CD4-positive, alpha-beta T cell (primary cell): Measurements from ENCODE around the gene PTPRD. TPM values are rescaled to one million over a fixed set of nuclear protein-coding genes. Genes with fewer than 3 reads are reported as not detected.

Experiments
- ATAC-seq: fragments of 200-7000 bp; cut with Tn5 transposase; one replicate; pipeline ENCODE4 v1.10.0; 2022; ENCODE audit warnings: mild to moderate bottlenecking; ENCODE audit not compliant: poor library complexity
- CTCF ChIA-PET: fragments of 350-600 bp; sonication (Branson Sonifier 250); formaldehyde crosslinking; loops from one replicate; lab custom pipeline; 2021; ENCODE audit warnings: antibody characterized with exemption, inconsistent platforms; lab: Charles Lee
- POLR2A ChIA-PET: fragments of 350-600 bp; sonication (Branson Sonifier 250); formaldehyde crosslinking; loops from one replicate; lab custom pipeline; 2021; ENCODE audit warnings: antibody characterized with exemption, inconsistent platforms; lab: Charles Lee
- DNase-seq, 14 experiments: peaks; one replicate each; pipeline ENCODE4 v3.0.0-alpha.2; 2013 to 2020; ENCODE audit warnings: mixed read lengths in 2 of 14
- H3K27ac ChIP-seq, 2 donors: one replicate each; pipeline versions ENCODE4 v1.5.1 to v1.7.0; 2013; ENCODE audit warnings: low read length in 2 of 2, low read depth in 1 of 2, mild to moderate bottlenecking in 1 of 2
- H3K27me3 ChIP-seq, 2 experiments: 1 replicate in 1 of 2; 2 replicates in 1 of 2; pipeline versions ENCODE4 v1.6.1 to v1.7.0; 2013; ENCODE audit warnings: low read length in 2 of 2, control low read depth in 1 of 2, mild to moderate bottlenecking in 1 of 2, moderate library complexity in 1 of 2; ENCODE audit not compliant: insufficient read depth in 2 of 2, control insufficient read depth in 1 of 2
- H3K36me3 ChIP-seq: one replicate; pipeline ENCODE4 v1.6.1; 2013; ENCODE audit warnings: low read length, control low read depth; ENCODE audit not compliant: insufficient read depth
- H3K4me1 ChIP-seq: one replicate; pipeline ENCODE4 v1.6.1; 2013; ENCODE audit warnings: low read length, control low read depth; ENCODE audit not compliant: insufficient read depth
- H3K4me3 ChIP-seq: one replicate; pipeline ENCODE4 v1.5.1; 2013; ENCODE audit warnings: mild to moderate bottlenecking, low read length, moderate library complexity
- H3K9me3 ChIP-seq, 2 experiments: 1 replicate in 1 of 2; 2 replicates in 1 of 2; pipeline versions ENCODE4 v1.6.1 to v1.7.0; 2013; ENCODE audit warnings: low read length in 2 of 2, mild to moderate bottlenecking in 2 of 2, control low read depth in 1 of 2, moderate library complexity in 1 of 2; ENCODE audit not compliant: control insufficient read depth in 1 of 2, insufficient read depth in 1 of 2
- H3K27ac Mint-ChIP-seq: one replicate; pipeline ENCODE4 v1.8.0; 2020; ENCODE audit warnings: mixed read lengths
- H3K27me3 Mint-ChIP-seq: one replicate; pipeline ENCODE4 v1.8.0; 2021; ENCODE audit warnings: mixed read lengths
- H3K36me3 Mint-ChIP-seq: one replicate; pipeline ENCODE4 v1.8.0; 2021; ENCODE audit warnings: low read depth, mixed read lengths
- H3K4me1 Mint-ChIP-seq: one replicate; pipeline ENCODE4 v1.8.0; 2021; ENCODE audit warnings: low read depth, mixed read lengths
- H3K4me3 Mint-ChIP-seq: one replicate; pipeline ENCODE4 v1.8.0; 2020; ENCODE audit warnings: mild to moderate bottlenecking, mixed read lengths
- H3K9me3 Mint-ChIP-seq: one replicate; pipeline ENCODE4 v1.8.0; 2020; ENCODE audit warnings: mixed read lengths
- intact Hi-C, 2 experiments: fragments of 100-400 bp; cut with DNase I in 1 of 2; cut with micrococcal nuclease in 1 of 2; formaldehyde crosslinking; loops; one replicate each; pipeline versions ENCODE4 v1.15.1 to v1.9.0; 2023 to 2025; cut with DNase I, micrococcal nuclease
- total RNA-seq, 174 experiments: library from RNA in 2 of 174; stranded (reverse) in 2 of 174; gene quantifications; one replicate each; pipeline ENCODE4 v1.2.3 and lab custom pipeline; 2021 to 2026
- TF ChIP-seq, protein P1 (sequence below): fragments of 200-600 bp; IDR thresholded peaks from one replicate; pipeline ENCODE4 v1.8.0; 2022; ENCODE audit warnings: antibody characterized with exemption, mild to moderate bottlenecking

PTPRD gene
- total RNA-seq, 2 experiments from 2014 or later = not detected

DNA sequence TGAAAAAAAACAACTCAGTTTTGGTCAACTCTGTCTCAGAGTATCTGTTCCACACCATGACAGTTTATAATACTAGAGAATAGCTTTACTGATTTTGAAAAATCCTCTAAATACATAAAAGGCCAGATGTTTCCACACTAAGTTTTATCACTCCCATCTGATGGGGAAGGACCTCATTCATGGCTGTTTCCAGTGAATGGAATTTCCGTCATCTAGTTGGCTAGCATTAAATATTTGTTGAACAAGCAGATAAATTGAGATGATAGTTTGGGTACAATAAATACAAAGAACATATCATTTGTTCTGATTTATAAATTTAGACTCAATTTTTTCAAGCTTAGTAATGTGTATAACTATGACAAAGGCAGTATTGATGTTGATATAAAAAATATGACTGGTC, 408.5 kb downstream of the PTPRD start:
- H3K36me3 Mint-ChIP-seq = no peaks in the 10 kb centered on the region
- Histone ChIP-seq H3K27me3 (no peaks in the 10 kb centered on the region), H3K9me3 (peaks cover 0 to 6% of the 10 kb centered on the region in 2 experiments), H3K36me3 (no peaks in the 10 kb centered on the region), H3K27ac (no peak overlapping the region), H3K4me1 (no peaks in the 10 kb centered on the region), H3K4me3 (no peak overlapping the region)
- CTCF ChIA-PET = no interaction called here
- intact Hi-C loops = no loop called here
- no peaks in the 10 kb centered on the region for H3K4me1 Mint-ChIP-seq
- no peaks in the 10 kb centered on the region for H3K9me3 Mint-ChIP-seq
- TF ChIP-seq, protein P1, sequence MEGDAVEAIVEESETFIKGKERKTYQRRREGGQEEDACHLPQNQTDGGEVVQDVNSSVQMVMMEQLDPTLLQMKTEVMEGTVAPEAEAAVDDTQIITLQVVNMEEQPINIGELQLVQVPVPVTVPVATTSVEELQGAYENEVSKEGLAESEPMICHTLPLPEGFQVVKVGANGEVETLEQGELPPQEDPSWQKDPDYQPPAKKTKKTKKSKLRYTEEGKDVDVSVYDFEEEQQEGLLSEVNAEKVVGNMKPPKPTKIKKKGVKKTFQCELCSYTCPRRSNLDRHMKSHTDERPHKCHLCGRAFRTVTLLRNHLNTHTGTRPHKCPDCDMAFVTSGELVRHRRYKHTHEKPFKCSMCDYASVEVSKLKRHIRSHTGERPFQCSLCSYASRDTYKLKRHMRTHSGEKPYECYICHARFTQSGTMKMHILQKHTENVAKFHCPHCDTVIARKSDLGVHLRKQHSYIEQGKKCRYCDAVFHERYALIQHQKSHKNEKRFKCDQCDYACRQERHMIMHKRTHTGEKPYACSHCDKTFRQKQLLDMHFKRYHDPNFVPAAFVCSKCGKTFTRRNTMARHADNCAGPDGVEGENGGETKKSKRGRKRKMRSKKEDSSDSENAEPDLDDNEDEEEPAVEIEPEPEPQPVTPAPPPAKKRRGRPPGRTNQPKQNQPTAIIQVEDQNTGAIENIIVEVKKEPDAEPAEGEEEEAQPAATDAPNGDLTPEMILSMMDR = no peak
- no peak for ATAC-seq
- no peaks in the 10 kb centered on the region for H3K27me3 Mint-ChIP-seq
- no peak overlapping the region for H3K27ac Mint-ChIP-seq
- DNase-seq = no peak
- POLR2A ChIA-PET = no interaction called here
- H3K4me3 Mint-ChIP-seq = no peak overlapping the region

- Mint-ChIP-seq H3K27ac (no peak overlapping the region), H3K36me3 (no peaks in the 10 kb centered on the region), H3K9me3 (peaks cover 6% of the 10 kb centered on the region), H3K4me3 (no peak overlapping the region), H3K27me3 (no peaks in the 10 kb centered on the region), H3K4me1 (no peaks in the 10 kb centered on the region)
- ChIA-PET POLR2A (no interaction called here), CTCF (no interaction called here)
- Histone ChIP-seq H3K27me3 (no peaks in the 10 kb centered on the region), H3K4me1 (no peaks in the 10 kb centered on the region), H3K36me3 (no peaks in the 10 kb centered on the region), H3K4me3 (no peak overlapping the region), H3K9me3 (peaks cover 0 to 15% of the 10 kb centered on the region in 2 experiments), H3K27ac (no peak overlapping the region)
- intact Hi-C loops = no loop called here
- TF ChIP-seq, protein P1 = no peak
- no peak for ATAC-seq
- no peak for DNase-seq
These were observed 439.2 kb downstream of the PTPRD start for GRCh38 chr9:10173561-10173960.

DNA sequence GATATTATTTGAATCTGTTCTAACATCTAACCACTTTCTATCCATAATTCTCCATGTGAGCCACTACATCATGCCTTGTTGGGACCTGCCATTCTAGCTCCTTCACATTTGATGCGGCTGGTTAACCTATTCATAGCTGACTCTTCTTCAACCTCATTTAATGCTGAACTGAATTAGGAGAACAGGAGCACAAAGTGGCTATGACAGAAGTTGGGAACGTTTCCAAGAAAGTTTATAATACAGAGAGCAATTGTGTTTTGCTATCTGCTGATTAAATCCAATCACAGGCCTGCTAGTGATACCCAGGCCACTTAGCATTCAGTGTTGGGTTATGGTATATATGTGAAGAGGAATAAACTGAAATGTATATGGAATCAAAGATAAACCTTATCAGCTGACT, 440.3 kb downstream of the PTPRD start:
- Histone ChIP-seq H3K4me3 (no peak overlapping the region), H3K27ac (no peak overlapping the region), H3K4me1 (no peaks in the 10 kb centered on the region), H3K36me3 (no peaks in the 10 kb centered on the region), H3K9me3 (peaks cover 0 to 15% of the 10 kb centered on the region in 2 experiments), H3K27me3 (no peaks in the 10 kb centered on the region)
- ATAC-seq (no peak), DNase-seq (no peak)
- ChIA-PET CTCF (interaction anchor here (0.6 kb wide), 1 partner anchor 40 kb away, joined by 3 read pairs; no protein-coding TSS in a partner anchor), POLR2A (no interaction called here)
- no peak overlapping the region for H3K27ac Mint-ChIP-seq
- H3K4me1 Mint-ChIP-seq = no peaks in the 10 kb centered on the region
- H3K9me3 Mint-ChIP-seq = peaks cover 9% of the 10 kb centered on the region
- intact Hi-C loops = no loop called here
- H3K36me3 Mint-ChIP-seq = no peaks in the 10 kb centered on the region
- TF ChIP-seq, protein P1 = no peak
- no peak overlapping the region for H3K4me3 Mint-ChIP-seq
- H3K27me3 Mint-ChIP-seq = no peaks in the 10 kb centered on the region
